Spleen (tissue), 13 donors: ENCODE measurements around the gene BNIPL. TPM values are rescaled to one million over a fixed set of nuclear protein-coding genes. Genes with fewer than 3 reads are reported as not detected.

Experiments
- DNase-seq: peaks from one replicate; pipeline ENCODE4 v3.0.0-alpha.2; 2020
- H3K27ac ChIP-seq, 8 donors: fragments of 200-600 bp; sonication (generic) in 7 of 8; 1 replicate in 4 of 8; 2 replicates in 4 of 8; pipeline versions ENCODE4 v1.5.0 to v1.8.0; 2016 to 2021; ENCODE audit warnings: inconsistent platforms in 4 of 8, mild to moderate bottlenecking in 4 of 8, moderate library complexity in 1 of 8
- H3K27me3 ChIP-seq, 7 donors: fragments of 200-600 bp; sonication (generic) in 6 of 7; replicated peaks in 1 of 7; 1 replicate in 4 of 7; 2 replicates in 3 of 7; pipeline versions ENCODE4 v1.5.0 to v1.8.0; 2016 to 2021; ENCODE audit warnings: inconsistent platforms in 3 of 7, mild to moderate bottlenecking in 1 of 7
- H3K36me3 ChIP-seq, 6 donors: fragments of 200-600 bp; sonication (generic) in 5 of 6; 1 replicate in 4 of 6; 2 replicates in 2 of 6; pipeline versions ENCODE4 v1.5.0 to v1.8.0; 2016 to 2021; ENCODE audit warnings: inconsistent platforms in 2 of 6
- H3K4me1 ChIP-seq, 6 donors: fragments of 200-600 bp; sonication (generic) in 5 of 6; 1 replicate in 3 of 6; 2 replicates in 3 of 6; pipeline versions ENCODE4 v1.5.0 to v1.8.0; 2016 to 2021; ENCODE audit warnings: inconsistent platforms in 3 of 6
- H3K4me3 ChIP-seq, 8 donors: fragments of 200-600 bp; sonication (generic) in 7 of 8; 1 replicate in 4 of 8; 2 replicates in 4 of 8; pipeline versions ENCODE4 v1.5.0 to v1.8.0; 2016 to 2021; ENCODE audit warnings: inconsistent platforms in 4 of 8, mild to moderate bottlenecking in 4 of 8, moderate library complexity in 2 of 8
- H3K9me3 ChIP-seq, 8 donors: fragments of 200-600 bp; sonication (generic) in 7 of 8; 1 replicate in 4 of 8; 2 replicates in 4 of 8; pipeline versions ENCODE4 v1.5.0 to v1.8.0; 2016 to 2021; ENCODE audit warnings: inconsistent platforms in 4 of 8
- POLR2A ChIP-seq, 3 donors: fragments of 450-650 bp; IDR thresholded peaks; one replicate each; pipeline ENCODE4 v1.5.1; 2017; ENCODE audit warnings: antibody characterized with exemption in 3 of 3, mild to moderate bottlenecking in 1 of 3
- POLR2AphosphoS5 ChIP-seq, 3 donors: sonication (generic); formaldehyde crosslinking; IDR thresholded peaks; one replicate each; pipeline ENCODE4 v1.5.1; 2017; ENCODE audit warnings: antibody characterized with exemption in 3 of 3
- WGBS, 5 donors: extraction: QIAGEN DNeasy Blood & Tissue Kit in 3 of 5; methylation state at CpG; one replicate each; pipeline versions ENCODE4 v1.1.5 to v1.1.7; 2013 to 2018; 5-methylcytosine and 5-hydroxymethylcytosine counted together
- intact Hi-C: fragments of 100-400 bp; cut with DNase I; formaldehyde crosslinking; loops from one replicate; pipeline ENCODE4 v1.15.0; 2023; ENCODE audit warnings: low total_unique reads
- long read RNA-seq, 2 donors: transcript quantifications; one replicate each; lab custom pipeline, GENCODE V29; 2026
- polyA plus RNA-seq, 3 donors: library from polyadenylated mRNA; stranded (reverse); fragments of 200-250 nt; gene quantifications; one replicate each; pipeline ENCODE4 v1.2.1, GENCODE V29; 2013
- total RNA-seq, 7 donors: library from RNA; depleted of rRNA in 3 of 7; stranded (reverse); fragments of >200 nt in 3 of 7; fragmentation: NEBNext Ultra II Directional in 4 of 7; extraction: Animal tissue kit (Norgen Biotek cat#: 25700) in 4 of 7; gene quantifications; one replicate each; pipeline versions ENCODE4 v1.1.0 to v1.2.1, GENCODE V29; 2016 to 2021
- TF ChIP-seq, protein P1 (sequence below), 11 experiments: fragments of 200-600 bp in 7 of 11; fragments of 450-650 bp in 4 of 11; sonication (generic) in 4 of 11; IDR thresholded peaks in 8 of 11; conservative IDR thresholded peaks in 3 of 11; 1 replicate in 7 of 11; 2 replicates in 4 of 11; pipeline versions ENCODE4 v1.4.0 to v1.8.0; 2016 to 2021; ENCODE audit warnings: antibody characterized with exemption in 11 of 11, inconsistent platforms in 4 of 11, mild to moderate bottlenecking in 1 of 11
- donor health status: healthy with polysubstance abuse.
- donor health status: DM: no; HTN: no; CAD: no; lungs with moderate emphysema.
- donor health status: DM: no; HTN: no; CAD: no.
- donor health status: Bipolar disorder and iron deficiency.
- donor health status: healthy.
- donor health status: DM: no; HTN: no; CAD: no.
- donor health status: DM: yes; HTN: yes; CAD: no.

Gene BNIPL, protein sequence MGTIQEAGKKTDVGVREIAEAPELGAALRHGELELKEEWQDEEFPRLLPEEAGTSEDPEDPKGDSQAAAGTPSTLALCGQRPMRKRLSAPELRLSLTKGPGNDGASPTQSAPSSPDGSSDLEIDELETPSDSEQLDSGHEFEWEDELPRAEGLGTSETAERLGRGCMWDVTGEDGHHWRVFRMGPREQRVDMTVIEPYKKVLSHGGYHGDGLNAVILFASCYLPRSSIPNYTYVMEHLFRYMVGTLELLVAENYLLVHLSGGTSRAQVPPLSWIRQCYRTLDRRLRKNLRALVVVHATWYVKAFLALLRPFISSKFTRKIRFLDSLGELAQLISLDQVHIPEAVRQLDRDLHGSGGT
- total RNA-seq (1 to 10 TPM in 3 of 7 donors, under 1 TPM in 4; 0.33 to 1.4 (median 0.77) TPM), polyA plus RNA-seq (under 1 TPM; 0.50 to 0.85 (median 0.61) TPM)
- long read RNA-seq, donor 1 = 0 reads
- long read RNA-seq, donor 2 = 0 reads

DNA sequence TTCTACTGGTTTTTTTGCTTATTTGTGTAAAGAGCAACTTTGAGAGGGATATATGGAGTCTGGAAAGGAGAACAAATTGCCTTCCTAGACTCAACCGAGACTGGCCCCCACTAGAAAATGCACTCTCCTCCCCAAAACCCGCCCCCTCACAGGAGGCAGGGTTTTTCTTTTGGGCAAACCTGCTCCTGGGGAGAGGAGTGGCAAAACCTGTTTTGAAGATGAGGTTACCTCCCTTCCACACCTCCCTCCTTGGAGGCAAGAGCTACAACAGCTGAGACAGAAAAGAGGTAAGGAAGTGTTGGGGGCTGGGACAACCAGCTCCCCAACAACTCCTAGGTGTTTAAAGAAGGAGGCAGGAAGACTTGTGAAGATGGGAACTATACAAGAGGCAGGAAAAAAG lies at the start of gene BNIPL:
Gene BNIPL, plus strand, starts transcription at position 231 of the 400 bp plus-strand sequence. Its CDS starts 140 bp downstream, at position 371.
- Histone ChIP-seq H3K27me3 (no peaks in the 10 kb centered on the region), H3K36me3 (peaks cover 0 to 43% (median 26%) of the 10 kb centered on the region in 6 donors), H3K9me3 (no peaks in the 10 kb centered on the region), H3K4me3 (no peak within 1 kb of the TSS), H3K4me1 (no peaks in the 10 kb centered on the region), H3K27ac (no peak within 1 kb of the TSS)
- no peak for DNase-seq
- WGBS, 5 donors = 43 to 70% (median 47%) methylated on average over 2 of the region's 2 CpGs
- TF ChIP-seq POLR2AphosphoS5 (IDR thresholded peaks at IDR 0.05) (no peak), POLR2A (IDR thresholded peaks at IDR 0.05) (no peak)
- TF ChIP-seq, protein P1, sequence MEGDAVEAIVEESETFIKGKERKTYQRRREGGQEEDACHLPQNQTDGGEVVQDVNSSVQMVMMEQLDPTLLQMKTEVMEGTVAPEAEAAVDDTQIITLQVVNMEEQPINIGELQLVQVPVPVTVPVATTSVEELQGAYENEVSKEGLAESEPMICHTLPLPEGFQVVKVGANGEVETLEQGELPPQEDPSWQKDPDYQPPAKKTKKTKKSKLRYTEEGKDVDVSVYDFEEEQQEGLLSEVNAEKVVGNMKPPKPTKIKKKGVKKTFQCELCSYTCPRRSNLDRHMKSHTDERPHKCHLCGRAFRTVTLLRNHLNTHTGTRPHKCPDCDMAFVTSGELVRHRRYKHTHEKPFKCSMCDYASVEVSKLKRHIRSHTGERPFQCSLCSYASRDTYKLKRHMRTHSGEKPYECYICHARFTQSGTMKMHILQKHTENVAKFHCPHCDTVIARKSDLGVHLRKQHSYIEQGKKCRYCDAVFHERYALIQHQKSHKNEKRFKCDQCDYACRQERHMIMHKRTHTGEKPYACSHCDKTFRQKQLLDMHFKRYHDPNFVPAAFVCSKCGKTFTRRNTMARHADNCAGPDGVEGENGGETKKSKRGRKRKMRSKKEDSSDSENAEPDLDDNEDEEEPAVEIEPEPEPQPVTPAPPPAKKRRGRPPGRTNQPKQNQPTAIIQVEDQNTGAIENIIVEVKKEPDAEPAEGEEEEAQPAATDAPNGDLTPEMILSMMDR (IDR thresholded peaks at IDR 0.05 in 8 of 11, conservative IDR thresholded peaks at IDR 0.05 in 3 of 11) = no peak
- intact Hi-C loops = no loop called here

DNA sequence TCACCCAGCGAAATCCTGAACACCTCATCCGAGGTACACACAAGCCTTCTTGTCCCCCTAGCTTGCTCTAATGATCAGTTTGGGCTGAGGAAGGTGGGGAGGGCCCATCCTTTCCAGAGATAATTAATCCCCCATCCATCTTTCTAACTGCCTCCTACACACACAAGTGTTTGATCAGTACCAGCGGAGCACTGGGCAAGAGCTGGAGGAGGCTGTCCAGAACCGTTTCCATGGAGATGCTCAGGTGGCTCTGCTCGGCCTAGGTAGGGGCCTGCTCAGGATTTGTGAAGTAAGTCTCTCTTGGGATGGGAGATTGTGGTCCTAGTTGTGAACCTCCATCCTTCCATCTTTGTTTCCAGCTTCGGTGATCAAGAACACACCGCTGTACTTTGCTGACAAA lies 48.5 kb upstream of the BNIPL start:
- TF ChIP-seq, protein P1 (IDR thresholded peaks at IDR 0.05 in 8 of 11, conservative IDR thresholded peaks at IDR 0.05 in 3 of 11) = no peak
- no peak for TF ChIP-seq POLR2A (IDR thresholded peaks at IDR 0.05)
- no peak for TF ChIP-seq POLR2AphosphoS5 (IDR thresholded peaks at IDR 0.05)
- WGBS, 5 donors = 87 to 91% (median 88%) methylated on average over 7 of the region's 7 CpGs
- Histone ChIP-seq H3K36me3 (no peaks in the 10 kb centered on the region), H3K4me3 (no peak overlapping the region), H3K27me3 (no peaks in the 10 kb centered on the region), H3K4me1 (no peaks in the 10 kb centered on the region), H3K9me3 (no peaks in the 10 kb centered on the region), H3K27ac (no peak overlapping the region)
- intact Hi-C loops = no loop called here
- no peak for DNase-seq

DNA sequence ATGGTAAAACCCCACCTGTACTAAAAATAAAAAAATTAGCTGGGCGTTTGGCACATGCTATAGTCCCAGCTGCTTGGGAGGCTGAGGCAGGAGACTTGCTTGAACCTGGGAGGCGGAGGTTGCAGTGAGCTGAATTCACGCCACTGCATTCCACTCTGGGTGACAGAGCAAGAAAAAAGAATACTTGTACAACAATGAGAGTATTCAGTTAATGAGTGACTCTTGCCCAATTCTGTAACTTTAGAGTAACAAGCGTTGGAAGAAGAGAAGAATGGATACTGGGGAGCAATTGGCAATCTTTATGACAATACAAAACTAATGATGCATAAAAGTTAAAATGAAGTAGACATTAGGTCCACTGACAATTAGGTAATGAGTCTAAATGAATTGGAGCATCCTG lies 43.8 kb upstream of the BNIPL start:
- intact Hi-C loops = no loop called here
- no peaks in the 10 kb centered on the region for H3K27me3 ChIP-seq
- no peak overlapping the region for H3K27ac ChIP-seq
- no peak for DNase-seq
- WGBS, 5 donors = 68 to 92% (median 84%) methylated on average over 4 of the region's 4 CpGs
- no peaks in the 10 kb centered on the region for H3K9me3 ChIP-seq
- H3K4me1 ChIP-seq = peaks cover 0 to 14% (median 9%) of the 10 kb centered on the region in 6 donors
- H3K4me3 ChIP-seq = no peak overlapping the region
- H3K36me3 ChIP-seq = peaks cover 0 to 30% (median 11%) of the 10 kb centered on the region in 6 donors
- TF ChIP-seq POLR2A (IDR thresholded peaks at IDR 0.05) = no peak
- TF ChIP-seq POLR2AphosphoS5 (IDR thresholded peaks at IDR 0.05) = no peak
- TF ChIP-seq, protein P1 (IDR thresholded peaks at IDR 0.05 in 8 of 11, conservative IDR thresholded peaks at IDR 0.05 in 3 of 11) = no peak

DNA sequence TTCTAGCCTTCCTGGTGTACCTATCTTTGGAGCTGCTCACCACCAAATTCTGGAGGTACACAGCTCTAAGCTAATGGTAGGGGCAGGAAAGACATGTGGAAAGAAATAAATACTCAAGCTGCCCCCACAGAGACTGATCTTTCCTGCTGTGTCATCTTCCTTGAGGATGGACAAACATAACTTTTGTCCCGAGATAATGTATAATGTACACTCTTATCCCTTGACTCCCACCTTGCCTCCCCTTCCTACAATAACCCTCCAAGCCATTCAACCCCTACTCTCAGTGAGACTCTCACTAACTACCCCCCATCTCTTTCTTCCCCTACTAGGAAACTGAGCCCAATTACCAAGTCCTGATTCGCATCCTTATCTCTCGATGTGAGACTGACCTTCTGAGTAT lies 42.1 kb upstream of the BNIPL start:
- 66 to 86% (median 81%) methylated on average over 3 of the region's 3 CpGs for WGBS, 5 donors
- no peak for TF ChIP-seq POLR2A (IDR thresholded peaks at IDR 0.05)
- Histone ChIP-seq H3K27me3 (no peaks in the 10 kb centered on the region), H3K27ac (no peak overlapping the region), H3K4me1 (peaks cover 0 to 23% (median 11%) of the 10 kb centered on the region in 6 donors), H3K9me3 (no peaks in the 10 kb centered on the region), H3K36me3 (peaks cover 0 to 46% (median 25%) of the 10 kb centered on the region in 6 donors), H3K4me3 (no peak overlapping the region)
- no peak for DNase-seq
- intact Hi-C loops = no loop called here
